Coronary artery (tissue), 2 donors: ENCODE measurements around the gene ATOH7.
"Not testable (repeated sequence)": the region's sequence is repeated elsewhere in the genome, so short reads cannot be mapped to it uniquely, and the experiment has no call there.

ENCODE experiments used
- DNase-seq: peaks from one replicate; pipeline ENCODE4 v3.0.0-alpha.2; 2017; ENCODE audit warnings: low spot score
- H3K27ac ChIP-seq, 2 donors: fragments of 200-600 bp; sonication (generic); one replicate each; pipeline ENCODE4 v1.5.1; 2016 to 2019
- H3K4me3 ChIP-seq: fragments of 200-600 bp; sonication (generic); 2 replicates; pipeline ENCODE4 v1.5.1; 2016; ENCODE audit warnings: mild to moderate bottlenecking, moderate library complexity
- TF ChIP-seq, protein P1 (sequence below): fragments of 200-600 bp; sonication (generic); IDR thresholded peaks from one replicate; pipeline ENCODE4 v1.5.1; 2019; ENCODE audit warnings: antibody characterized with exemption

ATOH7 gene

DNA sequence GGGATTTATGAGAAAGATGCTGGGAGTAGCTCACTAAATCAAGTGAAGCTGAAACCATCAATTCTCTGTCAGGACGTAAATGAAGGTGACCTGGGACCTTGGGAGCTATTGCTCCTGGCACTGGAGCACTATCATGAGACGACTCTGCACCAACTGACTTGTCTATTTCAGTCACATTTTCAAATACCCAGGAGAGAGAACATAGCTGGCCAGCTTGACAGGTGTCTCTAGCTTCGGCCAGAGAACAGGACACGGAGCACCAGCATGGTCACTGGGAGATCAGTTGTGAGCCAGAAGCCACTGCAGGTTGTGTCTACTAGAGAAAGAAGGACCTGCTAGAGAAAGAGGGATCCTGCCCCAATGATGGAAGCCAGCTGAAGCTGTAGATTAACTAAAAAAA is 17.4 kb upstream of the ATOH7 start:
- DNase-seq: no peak
- TF ChIP-seq, protein P1, sequence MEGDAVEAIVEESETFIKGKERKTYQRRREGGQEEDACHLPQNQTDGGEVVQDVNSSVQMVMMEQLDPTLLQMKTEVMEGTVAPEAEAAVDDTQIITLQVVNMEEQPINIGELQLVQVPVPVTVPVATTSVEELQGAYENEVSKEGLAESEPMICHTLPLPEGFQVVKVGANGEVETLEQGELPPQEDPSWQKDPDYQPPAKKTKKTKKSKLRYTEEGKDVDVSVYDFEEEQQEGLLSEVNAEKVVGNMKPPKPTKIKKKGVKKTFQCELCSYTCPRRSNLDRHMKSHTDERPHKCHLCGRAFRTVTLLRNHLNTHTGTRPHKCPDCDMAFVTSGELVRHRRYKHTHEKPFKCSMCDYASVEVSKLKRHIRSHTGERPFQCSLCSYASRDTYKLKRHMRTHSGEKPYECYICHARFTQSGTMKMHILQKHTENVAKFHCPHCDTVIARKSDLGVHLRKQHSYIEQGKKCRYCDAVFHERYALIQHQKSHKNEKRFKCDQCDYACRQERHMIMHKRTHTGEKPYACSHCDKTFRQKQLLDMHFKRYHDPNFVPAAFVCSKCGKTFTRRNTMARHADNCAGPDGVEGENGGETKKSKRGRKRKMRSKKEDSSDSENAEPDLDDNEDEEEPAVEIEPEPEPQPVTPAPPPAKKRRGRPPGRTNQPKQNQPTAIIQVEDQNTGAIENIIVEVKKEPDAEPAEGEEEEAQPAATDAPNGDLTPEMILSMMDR: no peak
- Histone ChIP-seq H3K4me3 (no peak overlapping the region), H3K27ac (no peak overlapping the region)

GRCh38 chr10:68247931-68248330 is 16.0 kb upstream of the ATOH7 start:
- no peak for DNase-seq
- H3K27ac ChIP-seq: no peak overlapping the region
- TF ChIP-seq, protein P1: no peak
- H3K4me3 ChIP-seq: no peak overlapping the region

DNA sequence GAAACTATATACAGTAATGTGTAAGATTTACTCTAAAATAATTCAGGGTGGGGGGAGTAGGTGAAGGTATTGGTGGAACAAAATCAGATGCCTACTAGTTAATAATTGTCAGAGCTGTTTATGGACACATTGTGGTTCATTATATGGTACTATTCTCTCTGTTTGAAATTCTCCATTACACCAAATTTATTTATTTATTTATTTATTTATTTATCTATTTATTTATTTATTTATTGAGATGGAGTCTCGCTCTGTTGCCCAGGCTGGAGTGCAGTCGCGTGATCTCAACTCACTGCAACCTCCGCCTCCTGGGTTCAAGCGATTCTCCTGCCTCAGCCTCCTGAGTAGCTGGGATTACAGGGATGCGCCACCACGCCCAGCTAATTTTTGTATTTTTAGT is 14.5 kb upstream of the ATOH7 start:
- H3K27ac ChIP-seq, H3K4me3 ChIP-seq, DNase-seq: not testable (repeated sequence)

- TF ChIP-seq, protein P1: no peak
- H3K4me3 ChIP-seq: no peak overlapping the region
- DNase-seq: no peak
- H3K27ac ChIP-seq: no peak overlapping the region
Measured at GRCh38 chr10:68242051-68242450, 10.1 kb upstream of the ATOH7 start.

- TF ChIP-seq, protein P1: no peak
- Histone ChIP-seq H3K4me3 (no peak overlapping the region), H3K27ac (no peak overlapping the region)
- DNase-seq: no peak
Measured at GRCh38 chr10:68239596-68240150, 7.8 kb upstream of the ATOH7 start.

GRCh38 chr10:68239069-68239468 is 7.2 kb upstream of the ATOH7 start:
- TF ChIP-seq, protein P1: no peak
- H3K4me3 ChIP-seq: no peak overlapping the region
- DNase-seq: no peak
- no peak overlapping the region for H3K27ac ChIP-seq

- TF ChIP-seq, protein P1: no peak
- Histone ChIP-seq H3K4me3 (no peak overlapping the region), H3K27ac (no peak overlapping the region)
- no peak for DNase-seq
Measured at GRCh38 chr10:68238371-68238770, 6.5 kb upstream of the ATOH7 start.

- Histone ChIP-seq H3K4me3 (no peak overlapping the region), H3K27ac (no peak overlapping the region)
- TF ChIP-seq, protein P1: no peak
- no peak for DNase-seq
Measured at GRCh38 chr10:68237173-68237572, 5.3 kb upstream of the ATOH7 start.
